ENCODE results near the gene CWH43. TPM values are rescaled to one million over a fixed set of nuclear protein-coding genes. Genes with fewer than 3 reads are reported as not detected.

The CWH43 gene
- total RNA-seq, 1 donor from 2014 or later = not detected

DNA sequence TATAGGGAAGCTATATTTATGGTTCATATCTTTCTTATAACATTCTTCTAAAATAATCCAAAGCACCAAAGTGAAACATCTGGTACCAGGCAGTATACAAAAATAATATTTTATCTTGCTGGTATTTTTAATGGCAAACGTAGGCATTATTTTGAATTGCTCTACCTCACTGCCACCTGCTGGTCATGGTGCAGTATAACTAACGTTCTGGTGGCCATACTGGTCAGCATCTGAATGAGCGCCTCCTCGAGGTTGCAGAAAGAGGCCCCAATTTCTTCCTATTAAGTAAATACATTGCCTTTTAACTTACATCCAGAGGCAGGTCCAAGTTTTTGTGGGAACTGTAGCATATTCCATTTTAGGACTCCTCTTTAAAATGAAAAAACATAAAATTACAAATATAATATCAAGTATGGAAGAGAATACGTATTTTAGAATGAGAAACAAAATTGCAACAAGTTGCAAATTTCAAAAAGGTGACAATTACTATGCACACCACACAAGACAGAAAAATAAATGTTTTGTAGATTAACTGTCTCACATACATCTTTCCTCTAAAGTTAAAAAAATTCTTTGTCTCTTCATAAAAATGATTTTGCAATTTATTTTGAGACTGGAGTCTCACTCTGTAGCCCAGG lies 22.9 kb upstream of the CWH43 start:
- H3K4me3 Mint-ChIP-seq = no peak overlapping the region
- no peaks in the 10 kb centered on the region for H3K36me3 Mint-ChIP-seq
- no peaks in the 10 kb centered on the region for H3K9me3 Mint-ChIP-seq
- peaks cover 7% of the 10 kb centered on the region for H3K27me3 Mint-ChIP-seq
- TF ChIP-seq, protein P1, sequence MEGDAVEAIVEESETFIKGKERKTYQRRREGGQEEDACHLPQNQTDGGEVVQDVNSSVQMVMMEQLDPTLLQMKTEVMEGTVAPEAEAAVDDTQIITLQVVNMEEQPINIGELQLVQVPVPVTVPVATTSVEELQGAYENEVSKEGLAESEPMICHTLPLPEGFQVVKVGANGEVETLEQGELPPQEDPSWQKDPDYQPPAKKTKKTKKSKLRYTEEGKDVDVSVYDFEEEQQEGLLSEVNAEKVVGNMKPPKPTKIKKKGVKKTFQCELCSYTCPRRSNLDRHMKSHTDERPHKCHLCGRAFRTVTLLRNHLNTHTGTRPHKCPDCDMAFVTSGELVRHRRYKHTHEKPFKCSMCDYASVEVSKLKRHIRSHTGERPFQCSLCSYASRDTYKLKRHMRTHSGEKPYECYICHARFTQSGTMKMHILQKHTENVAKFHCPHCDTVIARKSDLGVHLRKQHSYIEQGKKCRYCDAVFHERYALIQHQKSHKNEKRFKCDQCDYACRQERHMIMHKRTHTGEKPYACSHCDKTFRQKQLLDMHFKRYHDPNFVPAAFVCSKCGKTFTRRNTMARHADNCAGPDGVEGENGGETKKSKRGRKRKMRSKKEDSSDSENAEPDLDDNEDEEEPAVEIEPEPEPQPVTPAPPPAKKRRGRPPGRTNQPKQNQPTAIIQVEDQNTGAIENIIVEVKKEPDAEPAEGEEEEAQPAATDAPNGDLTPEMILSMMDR (conservative IDR thresholded peaks at IDR 0.05) = peak; percentile 98
- no peak overlapping the region for H3K27ac Mint-ChIP-seq
- peak; percentile 72 for DNase-seq (ENCODE audit: extremely low spot score, unreplicated experiment)
- no peaks in the 10 kb centered on the region for H3K4me1 Mint-ChIP-seq (ENCODE audit: unreplicated experiment)

DNA sequence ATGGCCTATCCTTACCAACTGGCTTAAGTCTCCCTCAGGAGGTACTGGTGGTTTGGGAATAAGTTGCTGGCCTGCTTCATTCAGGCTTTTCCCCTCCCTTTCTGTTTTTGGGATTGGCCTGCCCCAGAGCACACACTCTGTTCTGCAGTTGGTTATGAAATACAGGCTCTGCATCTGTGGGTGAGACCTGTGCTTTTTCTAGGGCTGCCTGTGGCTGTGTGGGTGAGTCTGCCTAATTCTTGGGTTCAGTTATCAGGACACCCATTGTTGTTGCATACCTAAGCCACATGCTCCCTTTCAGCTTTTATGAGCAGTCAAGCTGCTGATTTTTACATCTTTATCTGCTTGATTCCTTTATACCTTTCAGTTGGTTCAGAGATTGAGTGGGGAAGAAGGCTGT lies 19.0 kb upstream of the CWH43 start:
- DNase-seq (ENCODE audit: extremely low spot score, unreplicated experiment) = no peak
- TF ChIP-seq, protein P1 (conservative IDR thresholded peaks at IDR 0.05) = no peak
- Mint-ChIP-seq H3K9me3 (no peaks in the 10 kb centered on the region), H3K4me1 (ENCODE audit: unreplicated experiment) (no peaks in the 10 kb centered on the region), H3K27ac (no peak overlapping the region), H3K36me3 (no peaks in the 10 kb centered on the region), H3K27me3 (no peaks in the 10 kb centered on the region), H3K4me3 (no peak overlapping the region)

GRCh38 chr4:48967631-48968030 lies 18.4 kb upstream of the CWH43 start:
- no peaks in the 10 kb centered on the region for H3K4me1 Mint-ChIP-seq (ENCODE audit: unreplicated experiment)
- H3K9me3 Mint-ChIP-seq = no peaks in the 10 kb centered on the region
- H3K27me3 Mint-ChIP-seq = no peaks in the 10 kb centered on the region
- TF ChIP-seq, protein P1 (conservative IDR thresholded peaks at IDR 0.05) = no peak
- no peak for DNase-seq (ENCODE audit: extremely low spot score, unreplicated experiment)
- no peak overlapping the region for H3K27ac Mint-ChIP-seq
- no peak overlapping the region for H3K4me3 Mint-ChIP-seq
- no peaks in the 10 kb centered on the region for H3K36me3 Mint-ChIP-seq

DNA sequence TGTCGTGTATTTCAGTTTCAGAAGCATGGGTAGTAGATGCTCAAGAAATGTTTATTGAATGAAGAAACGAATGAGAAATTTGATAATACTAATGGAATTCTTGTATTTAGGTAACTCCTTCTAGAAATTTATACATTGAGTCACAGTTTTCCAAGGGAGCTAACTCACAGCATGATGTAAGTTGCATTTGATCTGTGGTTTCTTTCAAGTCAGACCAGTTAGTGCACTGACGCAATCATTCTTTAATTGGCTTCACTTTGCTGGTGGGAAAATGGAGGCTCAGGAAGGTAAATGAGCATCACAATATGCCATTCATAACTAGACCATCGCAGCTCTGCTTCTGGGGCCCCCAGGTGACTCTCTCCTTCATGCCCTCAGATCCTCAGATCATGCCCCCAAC lies 17.3 kb upstream of the CWH43 start:
- no peak overlapping the region for H3K27ac Mint-ChIP-seq
- DNase-seq (ENCODE audit: extremely low spot score, unreplicated experiment) = no peak
- H3K9me3 Mint-ChIP-seq = no peaks in the 10 kb centered on the region
- H3K4me3 Mint-ChIP-seq = no peak overlapping the region
- H3K4me1 Mint-ChIP-seq (ENCODE audit: unreplicated experiment) = no peaks in the 10 kb centered on the region
- TF ChIP-seq, protein P1 (conservative IDR thresholded peaks at IDR 0.05) = no peak
- H3K27me3 Mint-ChIP-seq = peaks cover 7% of the 10 kb centered on the region
- H3K36me3 Mint-ChIP-seq = no peaks in the 10 kb centered on the region

DNA sequence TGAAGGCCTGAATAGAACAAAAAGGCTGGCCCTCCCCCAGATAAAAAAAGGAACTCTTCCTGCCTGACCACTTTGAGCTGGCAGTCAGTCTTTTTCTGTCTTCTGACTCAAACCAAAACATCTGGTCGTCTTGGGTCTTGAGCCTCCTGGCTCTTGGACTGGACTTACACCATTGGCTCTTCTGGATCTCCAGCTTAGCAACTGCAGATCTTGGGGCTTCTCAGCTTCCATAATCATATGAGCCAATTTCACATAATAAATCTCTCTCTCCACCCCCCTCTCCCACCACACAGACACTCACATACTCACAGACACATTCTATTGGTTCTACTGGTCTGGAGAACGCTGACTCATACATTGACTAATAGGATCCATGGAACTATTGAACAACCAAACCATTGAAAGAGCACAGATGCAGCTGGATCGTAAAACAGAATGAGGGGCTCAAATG lies 15.6 kb upstream of the CWH43 start:
- TF ChIP-seq, protein P1 (conservative IDR thresholded peaks at IDR 0.05) = no peak
- Mint-ChIP-seq H3K27me3 (peaks cover 13% of the 10 kb centered on the region), H3K36me3 (no peaks in the 10 kb centered on the region), H3K4me1 (ENCODE audit: unreplicated experiment) (no peaks in the 10 kb centered on the region), H3K9me3 (no peaks in the 10 kb centered on the region), H3K27ac (no peak overlapping the region), H3K4me3 (no peak overlapping the region)
- no peak for DNase-seq (ENCODE audit: extremely low spot score, unreplicated experiment)
